ENCODE data around the gene CCPG1.
"Not testable (repeated sequence)": the region's sequence is repeated elsewhere in the genome, so short reads cannot be mapped to it uniquely, and the experiment has no call there.

The CCPG1 gene, protein sequence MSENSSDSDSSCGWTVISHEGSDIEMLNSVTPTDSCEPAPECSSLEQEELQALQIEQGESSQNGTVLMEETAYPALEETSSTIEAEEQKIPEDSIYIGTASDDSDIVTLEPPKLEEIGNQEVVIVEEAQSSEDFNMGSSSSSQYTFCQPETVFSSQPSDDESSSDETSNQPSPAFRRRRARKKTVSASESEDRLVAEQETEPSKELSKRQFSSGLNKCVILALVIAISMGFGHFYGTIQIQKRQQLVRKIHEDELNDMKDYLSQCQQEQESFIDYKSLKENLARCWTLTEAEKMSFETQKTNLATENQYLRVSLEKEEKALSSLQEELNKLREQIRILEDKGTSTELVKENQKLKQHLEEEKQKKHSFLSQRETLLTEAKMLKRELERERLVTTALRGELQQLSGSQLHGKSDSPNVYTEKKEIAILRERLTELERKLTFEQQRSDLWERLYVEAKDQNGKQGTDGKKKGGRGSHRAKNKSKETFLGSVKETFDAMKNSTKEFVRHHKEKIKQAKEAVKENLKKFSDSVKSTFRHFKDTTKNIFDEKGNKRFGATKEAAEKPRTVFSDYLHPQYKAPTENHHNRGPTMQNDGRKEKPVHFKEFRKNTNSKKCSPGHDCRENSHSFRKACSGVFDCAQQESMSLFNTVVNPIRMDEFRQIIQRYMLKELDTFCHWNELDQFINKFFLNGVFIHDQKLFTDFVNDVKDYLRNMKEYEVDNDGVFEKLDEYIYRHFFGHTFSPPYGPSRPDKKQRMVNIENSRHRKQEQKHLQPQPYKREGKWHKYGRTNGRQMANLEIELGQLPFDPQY

DNA sequence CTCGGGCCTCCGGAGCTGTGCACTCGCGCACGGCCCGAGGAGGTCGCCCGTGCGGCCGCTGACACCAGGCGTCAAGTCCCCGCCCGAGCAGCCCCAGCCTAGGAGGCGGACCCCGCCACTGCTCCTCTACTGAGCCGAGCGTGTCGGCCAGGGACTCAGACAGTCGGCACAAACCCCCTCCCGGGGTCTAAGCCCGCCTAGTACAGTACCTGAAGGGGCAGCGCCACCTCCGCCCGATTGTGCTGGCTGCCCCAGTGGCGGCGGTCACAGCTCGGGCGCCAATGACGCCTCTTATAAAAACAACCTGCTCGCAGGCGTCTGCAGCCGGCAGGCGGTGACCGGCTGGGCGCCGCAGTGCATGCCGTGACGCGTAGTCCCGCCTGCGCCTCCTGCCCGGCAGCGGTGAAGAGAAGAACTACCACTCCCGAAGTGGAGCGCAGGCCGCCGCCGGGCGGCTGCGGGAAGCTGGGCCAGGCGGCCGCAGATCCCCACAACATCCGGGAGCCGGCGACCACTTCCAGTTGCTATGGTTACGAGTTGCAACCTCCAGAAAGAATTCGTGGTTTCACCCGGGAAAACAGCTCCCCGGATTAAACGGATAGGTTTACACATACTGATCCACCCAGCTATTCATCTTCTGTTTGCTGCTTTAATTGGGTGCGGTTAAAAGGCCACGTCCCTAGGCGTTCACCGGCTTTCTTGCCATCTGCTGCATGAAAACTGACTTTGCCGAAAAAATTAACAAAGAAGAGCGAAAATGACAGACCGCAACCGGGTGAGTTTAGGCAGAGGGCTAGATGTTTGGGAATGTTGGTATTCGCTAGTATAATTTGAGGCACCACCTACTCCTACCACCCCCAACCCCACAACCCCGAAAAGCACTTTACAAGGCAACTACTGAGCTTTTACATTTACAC lies at the start of gene CCPG1, which contains the start of gene PIERCE2:
TSS of gene CCPG1 (minus strand) at position 348 of the 917 bp plus-strand sequence. CDS start 18,935 bp downstream, outside the sequence.
TSS of gene PIERCE2 (plus strand) at position 484 of the 917 bp plus-strand sequence. CDS start at position 758, 274 bp downstream.
- DNase-seq = peak; percentile 96

GRCh38 chr15:55457401-55458022 lies 49.4 kb upstream of the CCPG1 start:
- no peak for DNase-seq

- DNase-seq = not testable (repeated sequence)
These were observed 38.9 kb upstream of the CCPG1 start for GRCh38 chr15:55447030-55447394.

- DNase-seq = not testable (repeated sequence)
These were observed 38.3 kb upstream of the CCPG1 start for GRCh38 chr15:55446379-55447029.

DNA sequence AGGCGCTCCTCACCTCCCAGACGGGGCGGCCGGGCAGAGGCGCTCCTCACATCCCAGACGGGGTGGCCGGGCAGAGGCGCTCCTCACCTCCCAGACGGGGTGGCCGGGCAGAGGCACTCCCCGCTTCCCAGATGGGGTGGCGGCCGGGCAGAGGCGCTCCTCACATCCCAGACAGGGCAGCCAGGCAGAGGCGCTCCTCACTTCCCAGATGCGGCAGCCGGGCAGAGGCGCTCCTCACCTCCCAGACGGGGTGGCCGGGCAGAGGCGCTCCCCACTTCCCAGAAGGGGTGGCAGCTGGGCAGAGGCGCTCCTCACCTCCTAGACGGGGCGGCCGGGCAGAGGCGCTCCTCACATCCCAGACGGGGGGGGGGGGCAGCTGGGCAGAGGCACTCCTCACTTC lies 37.8 kb upstream of the CCPG1 start:
- not testable (repeated sequence) for DNase-seq

DNA sequence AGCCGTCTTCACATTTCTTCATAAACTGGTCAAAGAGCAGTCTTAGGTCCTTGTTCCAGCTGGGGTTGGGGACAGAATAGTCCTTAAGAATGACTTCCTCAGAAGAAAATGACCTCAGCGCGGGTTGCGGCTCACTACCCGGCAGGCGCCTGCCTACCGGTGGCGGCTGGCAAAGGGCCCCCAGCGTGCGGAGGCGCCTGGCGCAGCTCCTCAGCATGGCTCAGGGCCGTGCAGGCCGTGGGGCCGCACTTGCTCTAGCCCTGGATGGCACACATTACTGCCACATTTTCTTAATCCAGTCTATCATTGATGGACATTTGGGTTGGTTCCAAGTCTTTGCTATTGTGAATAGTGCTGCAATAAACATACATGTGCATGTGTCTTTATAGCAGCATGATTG lies 35.0 kb upstream of the CCPG1 start:
- not testable (repeated sequence) for DNase-seq

DNA sequence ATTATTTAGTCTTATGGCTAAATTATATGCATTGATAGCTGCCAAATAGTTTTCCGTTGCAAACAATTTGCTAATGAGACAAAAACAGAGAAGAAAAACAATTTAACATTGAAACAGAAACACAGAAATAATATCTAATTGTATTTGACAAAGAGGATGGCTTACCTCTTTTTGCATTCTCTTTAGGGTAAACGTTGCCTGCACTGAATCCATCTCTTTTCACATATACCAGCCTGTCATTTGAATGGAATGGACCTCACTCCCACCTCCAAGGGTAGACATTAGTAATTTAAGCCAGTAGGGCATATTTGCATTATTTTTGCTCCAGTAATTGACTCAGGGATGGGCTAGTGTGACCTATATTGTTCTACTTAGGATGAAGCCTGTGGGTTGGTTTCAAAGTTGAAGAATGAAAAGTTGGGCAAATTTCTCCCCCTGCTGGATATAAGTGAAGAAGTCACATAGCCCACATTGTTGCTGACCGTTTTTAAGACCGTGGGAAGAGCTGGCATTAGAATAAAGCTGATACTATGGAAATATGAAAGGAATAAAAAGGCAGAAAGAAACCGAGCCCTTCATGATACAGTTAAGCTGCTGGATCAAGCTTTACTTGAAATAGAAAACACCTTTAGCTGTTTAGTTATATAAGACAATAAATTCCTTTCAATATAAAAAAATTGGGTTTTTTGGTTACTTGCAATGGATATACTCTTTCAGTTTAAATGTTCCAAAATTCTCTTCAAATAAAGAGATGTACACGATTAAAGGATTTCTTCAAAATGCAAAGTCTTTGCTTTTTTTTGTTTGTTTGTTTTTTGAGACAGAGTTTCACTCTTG lies 27.0 kb upstream of the CCPG1 start:
- DNase-seq = peak; percentile 85

- DNase-seq = peak; percentile 44
These were observed 13.9 kb upstream of the CCPG1 start for GRCh38 chr15:55422089-55422488.

DNA sequence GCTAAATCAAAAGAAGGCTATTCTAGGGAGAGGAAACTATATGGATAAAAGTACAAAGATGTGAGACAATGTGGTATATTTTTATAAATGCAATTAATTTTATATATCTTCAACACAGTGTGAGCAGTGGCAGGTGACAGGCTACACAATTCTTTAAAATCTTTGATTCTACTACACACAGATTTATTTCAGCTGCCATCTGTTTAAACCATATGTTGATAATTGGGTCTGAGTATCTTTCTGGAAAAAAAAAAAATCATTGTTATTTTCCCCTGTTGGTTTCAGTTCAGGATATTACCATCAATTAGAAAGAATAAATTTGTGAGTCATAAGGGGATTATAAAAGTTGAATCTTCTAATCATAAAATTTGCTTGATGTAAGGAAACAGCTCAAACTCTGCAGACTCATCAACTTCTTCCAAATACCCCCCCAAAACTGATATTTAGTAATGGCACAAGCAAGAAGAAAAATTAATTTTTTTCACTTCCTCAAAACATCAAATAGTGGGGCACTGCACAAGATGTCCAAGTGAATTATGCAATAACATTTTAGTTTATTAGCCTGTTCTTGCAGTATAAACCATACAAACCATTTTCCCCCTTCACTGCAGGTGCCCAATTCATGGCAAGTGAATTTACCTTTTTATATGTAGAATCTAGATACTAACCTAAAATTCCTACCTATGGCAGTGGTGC lies 12.2 kb upstream of the CCPG1 start:
- DNase-seq = no peak

- not testable (repeated sequence) for DNase-seq
These were observed 9.5 kb upstream of the CCPG1 start for GRCh38 chr15:55417678-55418077.

DNA sequence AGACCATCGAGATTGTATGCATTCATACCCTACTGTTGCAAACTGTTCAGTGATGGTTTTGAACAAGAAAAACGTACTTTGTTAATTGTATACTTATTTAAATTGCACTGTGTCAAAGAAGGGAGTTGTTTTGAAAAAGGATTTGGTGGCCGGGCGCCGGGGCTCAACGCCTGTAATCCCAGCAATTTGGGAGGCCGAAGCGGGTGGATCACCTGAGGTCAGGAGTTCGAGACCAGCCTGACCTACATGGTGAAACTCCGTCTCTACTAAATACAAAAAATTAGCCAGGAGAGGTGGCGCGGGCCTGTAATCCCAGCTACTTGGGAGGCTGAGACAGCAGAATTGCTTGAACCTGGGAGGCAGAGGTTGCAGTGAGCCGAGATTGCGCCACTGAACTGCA lies 817 bp upstream of the CCPG1 start:
- not testable (repeated sequence) for DNase-seq

DNA sequence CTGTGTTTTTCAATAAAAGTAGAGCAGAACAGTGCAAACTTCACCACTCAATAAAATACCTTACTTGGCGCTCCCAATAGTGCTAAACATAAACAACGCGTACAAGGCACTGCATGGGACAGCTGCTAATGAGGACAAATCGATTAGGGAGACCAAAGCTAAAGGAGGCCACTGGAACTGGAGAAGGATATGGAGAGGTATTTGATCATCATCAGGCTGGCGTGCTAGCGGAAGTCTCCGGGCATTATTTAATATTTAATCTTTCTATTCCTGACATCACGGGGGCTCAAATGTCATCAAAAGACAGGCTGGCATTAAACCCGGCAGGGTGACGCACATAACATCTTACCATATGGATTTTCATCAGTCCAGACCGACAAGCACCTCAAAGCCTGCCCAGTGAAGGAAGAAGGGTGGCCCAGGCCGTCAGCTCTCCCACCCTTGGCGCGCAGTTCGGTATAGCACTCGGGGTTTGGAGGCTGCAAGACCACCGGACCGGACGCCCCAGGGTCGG lies 604 bp downstream of the CCPG1 start:
- DNase-seq = peak; percentile 79

DNA sequence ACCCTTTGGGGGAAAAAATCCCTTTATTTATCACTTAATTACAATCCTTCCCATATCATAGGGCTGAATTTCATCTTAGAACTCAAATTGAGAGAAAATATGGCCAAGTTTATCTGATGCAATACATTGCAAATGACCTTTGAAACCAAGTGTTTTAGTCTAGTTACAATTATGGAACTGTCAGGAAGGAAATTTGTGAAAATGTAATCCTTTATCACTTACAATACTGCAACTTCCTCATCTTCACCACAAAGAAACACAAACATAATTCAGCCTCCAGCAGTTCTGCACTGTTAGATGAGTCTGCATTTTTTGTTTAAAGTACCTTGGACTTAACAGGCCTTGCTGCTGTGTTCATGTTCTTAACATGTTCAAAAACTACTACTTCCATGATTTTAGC lies 4.6 kb downstream of the CCPG1 start:
- peak; percentile 97 for DNase-seq

DNA sequence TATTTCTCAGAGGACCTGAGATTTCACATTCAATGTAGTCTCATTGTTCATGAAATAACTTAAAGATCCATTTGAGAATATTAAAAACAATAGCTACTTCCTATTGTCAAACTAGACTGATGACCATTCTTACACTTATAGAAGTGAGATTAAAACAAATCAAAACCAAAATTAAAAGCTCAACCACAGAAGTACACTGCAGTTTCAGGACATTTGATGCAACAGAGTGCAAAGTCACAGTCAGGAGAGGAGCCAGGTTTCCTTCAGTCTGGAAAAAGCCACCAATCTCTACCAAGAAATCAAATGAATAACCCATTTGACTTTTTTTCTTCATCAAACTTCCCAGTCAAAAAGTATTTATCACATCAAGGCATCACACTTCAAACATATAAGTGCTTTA lies 5.5 kb downstream of the CCPG1 start:
- peak; percentile 81 for DNase-seq

DNA sequence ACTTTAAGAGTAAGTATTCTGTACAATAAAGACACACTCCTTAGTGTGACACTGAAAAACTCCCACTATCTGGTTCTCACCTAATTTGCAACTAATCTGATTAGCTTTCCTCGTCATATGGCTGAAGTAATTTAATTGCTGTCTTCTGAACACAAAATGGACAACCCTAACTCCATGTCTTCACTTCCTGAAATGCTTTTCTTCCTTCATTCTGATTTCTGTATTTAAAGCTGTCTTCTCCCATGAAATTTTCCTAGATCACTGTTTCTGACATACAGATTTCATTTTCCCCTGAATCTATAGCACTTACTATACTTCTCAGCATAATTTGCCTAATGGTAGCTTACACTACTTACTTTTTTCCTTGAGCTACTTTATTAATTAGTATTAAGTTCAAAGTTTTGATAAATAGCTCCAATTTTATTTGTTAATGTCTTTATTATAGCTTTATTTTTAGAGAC lies 6.3 kb downstream of the CCPG1 start:
- DNase-seq = peak; percentile 17

DNA sequence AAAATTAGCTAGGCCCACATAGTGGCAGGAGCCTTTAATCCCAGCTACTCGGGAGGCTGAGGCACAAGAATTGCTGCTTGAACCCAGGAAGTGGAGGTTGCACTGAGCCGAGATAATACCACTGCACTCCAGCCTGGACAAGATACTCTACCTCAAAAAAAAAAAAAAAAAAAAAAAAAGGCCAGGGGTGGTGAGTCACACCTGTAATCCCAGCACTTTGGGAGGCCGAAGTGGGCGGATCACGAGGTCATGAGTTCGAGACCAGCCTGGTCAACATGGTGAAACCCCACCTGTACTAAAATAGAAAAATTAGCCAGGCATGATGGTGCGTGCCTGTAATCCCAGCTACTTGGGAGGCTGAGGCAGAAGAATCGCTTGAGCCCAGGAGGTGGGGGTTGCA lies 8.1 kb downstream of the CCPG1 start:
- not testable (repeated sequence) for DNase-seq

DNA sequence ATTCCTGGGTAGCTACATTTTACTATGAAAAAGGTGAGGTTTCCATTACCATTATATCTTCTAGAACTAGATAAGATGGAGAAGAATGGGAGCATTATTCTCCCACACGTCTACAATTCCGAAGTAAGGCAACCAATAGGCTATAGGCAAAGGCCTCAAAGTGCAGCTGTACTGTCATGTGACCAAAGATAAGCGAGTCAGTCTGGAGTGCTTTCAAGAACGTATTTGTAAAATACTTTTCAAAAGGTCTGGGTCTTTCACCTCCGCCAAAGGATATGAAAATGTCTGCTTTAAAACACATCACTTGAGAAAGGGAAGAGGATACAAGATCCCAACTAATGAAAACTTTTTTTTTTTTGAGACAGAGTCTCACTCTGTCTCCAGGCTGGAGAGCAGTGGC lies 9.9 kb downstream of the CCPG1 start:
- DNase-seq = no peak

- peak; percentile 40 for DNase-seq
These were observed 13.5 kb downstream of the CCPG1 start for GRCh38 chr15:55394694-55395093.

GRCh38 chr15:55389264-55389607 lies 18.9 kb downstream of the CCPG1 start:
- DNase-seq = no peak

GRCh38 chr15:55387027-55387426 lies 21.1 kb downstream of the CCPG1 start:
- no peak for DNase-seq

All from OCI-M1 (cell line).